Regular cardiac myocyte (primary cell): ENCODE results near the gene CREB3L2. TPM values are rescaled to one million over a fixed set of nuclear protein-coding genes. Genes with fewer than 3 reads are reported as not detected.

ENCODE experiments used
- total RNA-seq: library from RNA; depleted of rRNA; stranded (reverse); fragments of >200 nt; gene quantifications from 2 replicates; pipeline ENCODE4 v1.2.3, GENCODE V29; 2014

CREB3L2 gene
- 24.8 and 37.2 TPM in 2 replicates for total RNA-seq

GRCh38 chr7:138001529-138002095, at the start of gene CREB3L2:
TSS of gene CREB3L2 (minus strand) at chr7:138002086. CDS start at chr7:138001705, 381 bp downstream.

GRCh38 chr7:137846827-137847567, 154.9 kb downstream of the CREB3L2 start, which contains the start of gene DGKI:
TSS of gene DGKI (minus strand) at chr7:137846974.

Other genes with a start within 250 kb of the CREB3L2 start
- 5.6 and 22.3 TPM in 2 replicates for gene DGKI, start 155.1 kb downstream of the CREB3L2 start, total RNA-seq
- not detected in 2 replicates for gene AKR1D1, start 74.4 kb upstream of the CREB3L2 start, total RNA-seq